Measurements from ENCODE around the gene TPRG1L.

The TPRG1L gene

DNA sequence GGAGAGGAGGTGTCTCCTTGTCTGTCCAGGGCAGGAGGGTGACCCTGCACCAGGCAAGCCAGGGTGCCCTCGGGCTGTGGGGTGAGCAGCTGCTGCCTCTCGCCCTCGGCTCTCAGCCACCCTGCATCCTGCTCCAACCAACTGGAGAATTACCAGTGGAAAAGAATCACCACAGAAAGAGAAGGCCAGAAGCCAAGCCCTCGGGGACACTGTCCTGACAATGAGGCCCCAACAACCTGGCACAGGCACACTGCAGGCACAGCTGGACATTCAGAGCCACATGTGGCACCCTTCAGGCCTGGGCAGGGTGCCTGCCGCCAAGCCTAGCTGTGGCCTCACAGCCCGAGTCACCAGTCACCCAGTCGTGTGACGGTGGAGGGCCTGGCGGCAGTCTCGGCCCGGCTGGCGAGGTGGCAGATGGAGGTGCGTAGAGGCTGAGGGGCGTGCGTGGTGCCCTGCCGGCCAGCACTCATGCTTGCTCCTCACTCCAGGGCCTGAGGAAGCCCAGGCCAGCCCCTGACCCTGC is 25.5 kb upstream of the TPRG1L start:
- no peak overlapping the region for H3K4me3 Mint-ChIP-seq
- H3K4me1 Mint-ChIP-seq, result peaks cover 15% of the 10 kb centered on the region
- no peaks in the 10 kb centered on the region for H3K9me3 Mint-ChIP-seq
- CTCF ChIA-PET, result interaction anchor here (0.9 to 2.1 kb wide), 2 partner anchors 20 to 21 kb away, joined by 3 to 8 read pairs; no protein-coding TSS in a partner anchor
- no peak for DNase-seq
- H3K27me3 Mint-ChIP-seq, result peaks cover 6% of the 10 kb centered on the region
- no peaks in the 10 kb centered on the region for H3K36me3 Mint-ChIP-seq
- no peak overlapping the region for H3K27ac Mint-ChIP-seq

DNA sequence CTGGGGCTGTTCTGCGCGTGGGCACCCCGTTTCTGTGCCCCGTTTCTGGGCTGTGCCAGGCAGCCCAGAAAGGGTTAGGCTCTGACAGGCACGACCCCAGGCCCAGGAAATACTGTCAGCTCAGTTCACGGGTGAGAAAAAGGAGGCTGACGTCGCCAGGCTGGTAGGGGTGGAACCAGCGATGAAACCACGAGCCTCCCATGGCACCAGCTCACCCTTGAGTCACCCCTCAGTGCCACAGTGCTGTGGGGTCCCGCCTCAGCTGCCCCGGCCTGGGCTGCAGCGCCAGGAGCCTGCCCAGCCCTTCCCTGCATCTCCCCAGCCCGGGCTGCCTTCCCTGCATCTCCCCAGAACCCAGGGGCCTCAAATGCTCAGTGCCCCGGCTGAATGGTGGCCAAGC is 25.0 kb upstream of the TPRG1L start:
- Mint-ChIP-seq H3K27ac (no peak overlapping the region), H3K4me1 (peaks cover 15% of the 10 kb centered on the region), H3K27me3 (peaks cover 6% of the 10 kb centered on the region), H3K4me3 (no peak overlapping the region), H3K9me3 (no peaks in the 10 kb centered on the region), H3K36me3 (no peaks in the 10 kb centered on the region)
- CTCF ChIA-PET, result interaction anchor here (2.1 kb wide), 1 partner anchor 21 kb away, joined by 8 read pairs; no protein-coding TSS in a partner anchor
- no peak for DNase-seq

DNA sequence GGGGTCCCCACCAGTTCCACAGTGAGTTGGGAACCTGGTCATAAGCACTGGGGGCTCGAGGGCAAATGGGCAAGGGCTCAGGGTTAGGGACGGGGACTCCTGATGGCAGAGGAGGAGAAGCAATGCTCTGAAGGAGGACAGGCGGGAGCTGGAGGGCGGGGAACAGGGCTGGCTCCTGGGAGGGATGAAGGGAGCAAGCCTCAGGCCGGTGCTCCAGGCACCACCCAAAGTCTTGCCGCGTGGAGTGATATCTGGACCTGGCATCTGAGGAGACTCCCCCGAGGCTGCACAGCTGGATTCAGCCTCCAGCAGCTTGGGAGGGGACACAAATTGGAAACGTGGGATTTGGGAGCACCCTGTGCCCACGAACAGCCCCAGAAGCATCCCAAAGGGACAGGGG is 24.5 kb upstream of the TPRG1L start:
- DNase-seq, result no peak
- no peak overlapping the region for H3K4me3 Mint-ChIP-seq
- H3K27ac Mint-ChIP-seq, result no peak overlapping the region
- peaks cover 15% of the 10 kb centered on the region for H3K4me1 Mint-ChIP-seq
- no peaks in the 10 kb centered on the region for H3K9me3 Mint-ChIP-seq
- H3K27me3 Mint-ChIP-seq, result peaks cover 6% of the 10 kb centered on the region
- CTCF ChIA-PET, result interaction anchor here (2.1 kb wide), 1 partner anchor 20 kb away, joined by 8 read pairs; no protein-coding TSS in a partner anchor
- H3K36me3 Mint-ChIP-seq, result no peaks in the 10 kb centered on the region

DNA sequence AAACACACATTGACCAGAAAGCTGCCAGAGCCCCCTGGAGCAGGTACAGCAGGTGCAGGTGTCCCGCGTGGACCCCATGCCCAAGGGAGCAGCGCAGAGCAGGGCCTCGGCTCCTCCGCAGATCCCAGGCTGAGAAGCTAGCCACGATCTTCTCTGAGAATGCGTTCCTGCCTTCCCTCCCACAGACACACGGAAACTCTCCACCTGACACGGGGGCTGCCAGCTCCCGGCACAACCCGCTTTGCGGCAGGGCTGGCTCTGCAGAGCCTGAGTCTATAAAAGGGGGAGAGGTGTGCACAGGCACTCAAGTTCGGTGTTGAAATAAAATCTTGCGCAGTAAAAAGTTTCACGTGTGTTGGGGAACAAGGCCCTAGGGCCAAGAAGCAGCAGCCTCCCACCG is 23.1 kb upstream of the TPRG1L start:
- CTCF ChIA-PET, result no interaction called here
- Mint-ChIP-seq H3K4me3 (no peak overlapping the region), H3K27me3 (peaks cover 6% of the 10 kb centered on the region), H3K27ac (no peak overlapping the region), H3K9me3 (no peaks in the 10 kb centered on the region), H3K4me1 (peaks cover 15% of the 10 kb centered on the region), H3K36me3 (no peaks in the 10 kb centered on the region)
- DNase-seq, result no peak

DNA sequence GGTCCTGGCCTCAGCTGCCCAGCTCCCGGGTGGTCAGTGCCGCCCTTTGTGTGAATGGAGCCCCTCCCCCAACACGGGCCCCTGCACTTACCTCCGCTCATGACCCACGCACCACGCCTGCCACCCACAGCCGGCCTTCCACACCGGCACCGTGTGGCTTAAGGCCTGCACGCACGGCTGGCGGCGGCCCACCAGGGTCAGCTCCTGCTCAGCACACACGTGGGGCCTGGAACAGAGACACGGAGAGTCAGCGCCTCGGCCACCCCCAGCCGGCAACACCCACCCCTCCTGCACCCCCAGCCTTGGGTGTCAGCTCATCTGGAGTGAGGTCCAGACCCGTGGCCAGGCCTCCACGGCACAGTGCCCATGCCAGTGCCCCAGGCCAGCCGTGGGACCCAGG is 22.4 kb upstream of the TPRG1L start:
- H3K4me1 Mint-ChIP-seq, result peaks cover 11% of the 10 kb centered on the region
- H3K4me3 Mint-ChIP-seq, result no peak overlapping the region
- H3K9me3 Mint-ChIP-seq, result no peaks in the 10 kb centered on the region
- no peak for DNase-seq
- no peak overlapping the region for H3K27ac Mint-ChIP-seq
- CTCF ChIA-PET, result no interaction called here
- H3K36me3 Mint-ChIP-seq, result no peaks in the 10 kb centered on the region
- H3K27me3 Mint-ChIP-seq, result peaks cover 6% of the 10 kb centered on the region

DNA sequence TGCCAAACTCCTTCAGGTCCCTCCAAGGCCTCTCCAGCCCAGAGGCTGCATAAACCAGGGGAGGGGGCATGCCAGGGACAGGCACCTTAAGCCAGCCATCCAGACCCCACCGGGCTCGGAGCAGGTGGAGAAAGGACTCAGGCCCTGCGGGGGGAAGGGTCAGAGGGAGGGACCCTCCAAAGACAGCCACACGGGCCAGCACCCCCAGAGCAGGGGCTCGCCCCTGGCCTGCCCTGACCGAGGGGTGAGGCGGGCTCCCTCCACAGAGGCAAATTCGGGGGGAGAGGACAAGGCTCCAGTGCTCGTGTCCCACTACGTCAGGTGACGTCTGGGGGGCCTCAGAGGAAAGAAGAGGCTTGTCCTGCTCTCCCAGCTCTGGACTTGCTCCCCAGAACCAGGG is 21.7 kb upstream of the TPRG1L start:
- Mint-ChIP-seq H3K27me3 (peaks cover under 1% of the 10 kb centered on the region), H3K9me3 (no peaks in the 10 kb centered on the region), H3K4me3 (no peak overlapping the region), H3K4me1 (peaks cover 3% of the 10 kb centered on the region), H3K36me3 (no peaks in the 10 kb centered on the region), H3K27ac (no peak overlapping the region)
- no peak for DNase-seq
- CTCF ChIA-PET, result no interaction called here

DNA sequence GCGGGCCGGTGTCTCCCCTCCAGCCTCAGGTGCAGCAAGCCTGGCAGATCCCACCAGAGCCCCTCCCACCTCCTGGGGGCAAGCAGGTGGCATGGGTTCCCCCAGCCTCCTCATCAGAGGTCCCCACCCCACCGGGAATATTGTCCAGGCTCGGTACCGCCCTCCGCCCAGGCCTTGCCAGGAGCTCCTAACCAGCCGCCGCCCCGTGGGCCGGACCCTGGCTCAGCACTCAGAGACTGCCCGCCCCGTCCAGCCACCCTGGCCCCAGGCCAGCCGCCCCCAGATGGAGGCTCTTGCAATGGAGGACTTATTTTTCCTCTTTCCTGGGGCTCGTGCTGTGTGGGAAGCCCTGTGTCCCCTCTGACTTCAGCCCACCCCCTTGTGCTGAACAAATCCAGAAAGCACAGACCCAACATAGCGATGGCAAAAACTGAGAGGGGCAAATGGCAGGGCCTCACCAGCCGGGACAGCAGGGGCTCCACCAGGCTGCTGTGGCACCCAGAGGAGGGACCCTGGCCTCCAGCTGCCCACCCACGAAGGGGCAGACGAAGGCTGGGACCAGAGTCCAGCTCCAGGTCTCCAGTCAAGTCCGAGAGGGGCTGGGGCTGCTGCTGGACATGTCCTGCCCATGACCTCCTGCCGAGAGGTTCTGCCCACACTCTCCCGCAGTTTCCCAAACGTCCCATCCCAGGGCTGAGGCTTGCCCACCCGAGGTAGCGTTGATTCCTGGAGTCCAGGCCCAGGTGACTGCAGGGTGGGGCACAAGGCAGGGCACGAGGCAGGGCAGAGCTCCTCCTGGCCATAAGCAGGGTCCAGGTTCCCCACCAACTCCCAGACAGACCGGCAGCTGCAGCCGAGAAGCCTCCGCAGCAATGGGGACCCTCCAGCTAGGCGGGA is 21.0 kb upstream of the TPRG1L start:
- H3K27me3 Mint-ChIP-seq, result peaks cover 7% of the 10 kb centered on the region
- no peak overlapping the region for H3K4me3 Mint-ChIP-seq
- H3K9me3 Mint-ChIP-seq, result no peaks in the 10 kb centered on the region
- no peaks in the 10 kb centered on the region for H3K4me1 Mint-ChIP-seq
- H3K27ac Mint-ChIP-seq, result no peak overlapping the region
- DNase-seq, result no peak
- H3K36me3 Mint-ChIP-seq, result no peaks in the 10 kb centered on the region
- CTCF ChIA-PET, result no interaction called here

DNA sequence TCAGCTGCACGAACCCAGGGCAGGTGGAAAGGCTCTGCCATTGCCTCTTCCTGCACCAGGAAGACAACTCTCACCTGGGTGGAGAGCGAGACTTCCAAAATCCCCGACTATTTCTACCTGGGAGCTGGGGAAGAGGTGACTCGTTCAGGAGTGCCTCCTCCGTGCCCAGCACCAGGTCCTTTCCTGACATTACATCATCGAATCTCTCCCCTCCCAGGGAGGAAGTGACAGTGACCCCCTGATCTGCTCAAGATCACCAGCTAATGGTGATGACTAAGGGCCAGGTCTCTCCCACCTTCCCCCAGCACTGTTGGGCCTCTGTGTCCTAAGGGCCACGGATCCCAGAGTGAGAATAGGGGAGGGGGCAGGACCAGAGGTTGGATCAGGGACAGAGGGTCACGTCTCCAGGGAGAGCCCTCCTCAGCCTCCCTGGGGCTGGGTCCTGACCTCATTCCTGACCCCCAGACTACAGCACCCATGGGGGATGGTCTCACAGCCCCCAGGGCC is 20.3 kb upstream of the TPRG1L start:
- H3K36me3 Mint-ChIP-seq, result no peaks in the 10 kb centered on the region
- no peak overlapping the region for H3K27ac Mint-ChIP-seq
- peaks cover 14% of the 10 kb centered on the region for H3K27me3 Mint-ChIP-seq
- H3K4me3 Mint-ChIP-seq, result no peak overlapping the region
- H3K9me3 Mint-ChIP-seq, result no peaks in the 10 kb centered on the region
- no peak for DNase-seq
- H3K4me1 Mint-ChIP-seq, result no peaks in the 10 kb centered on the region
- CTCF ChIA-PET, result no interaction called here

DNA sequence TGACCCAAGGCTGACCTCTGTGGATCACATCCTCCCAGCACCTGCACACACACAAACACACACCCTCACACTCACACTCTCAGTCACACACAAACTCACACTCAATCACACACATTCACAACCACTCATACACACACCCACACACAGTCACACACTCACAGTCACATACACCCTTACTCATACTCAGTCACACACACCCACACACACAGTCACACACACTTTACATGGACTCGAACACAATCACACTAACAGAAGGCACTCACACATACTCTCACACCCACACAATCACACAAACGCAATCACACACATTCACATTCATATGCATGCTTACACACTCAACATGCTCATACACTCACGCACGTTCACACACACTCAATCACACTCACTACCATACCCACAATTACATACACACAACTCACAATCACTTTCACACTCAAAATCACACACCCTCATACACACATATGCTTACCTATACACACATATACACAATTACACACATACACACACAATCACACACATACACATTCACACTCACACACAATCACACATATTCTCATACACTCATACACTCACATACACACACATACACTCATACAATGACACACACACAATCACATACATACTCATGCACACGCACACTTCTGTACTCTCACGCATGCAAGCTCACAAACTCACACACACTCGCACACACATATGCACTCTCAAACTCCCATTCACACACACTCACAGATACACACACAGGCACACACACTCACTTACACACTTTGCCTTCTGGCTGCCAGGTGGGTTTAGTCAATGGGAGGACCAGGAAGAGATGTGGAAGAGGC is 19.6 kb upstream of the TPRG1L start:
- H3K36me3 Mint-ChIP-seq, result no peaks in the 10 kb centered on the region
- H3K27me3 Mint-ChIP-seq, result peaks cover 21% of the 10 kb centered on the region
- H3K4me3 Mint-ChIP-seq, result no peak overlapping the region
- H3K4me1 Mint-ChIP-seq, result no peaks in the 10 kb centered on the region
- DNase-seq, result no peak
- H3K9me3 Mint-ChIP-seq, result no peaks in the 10 kb centered on the region
- H3K27ac Mint-ChIP-seq, result no peak overlapping the region
- CTCF ChIA-PET, result no interaction called here

DNA sequence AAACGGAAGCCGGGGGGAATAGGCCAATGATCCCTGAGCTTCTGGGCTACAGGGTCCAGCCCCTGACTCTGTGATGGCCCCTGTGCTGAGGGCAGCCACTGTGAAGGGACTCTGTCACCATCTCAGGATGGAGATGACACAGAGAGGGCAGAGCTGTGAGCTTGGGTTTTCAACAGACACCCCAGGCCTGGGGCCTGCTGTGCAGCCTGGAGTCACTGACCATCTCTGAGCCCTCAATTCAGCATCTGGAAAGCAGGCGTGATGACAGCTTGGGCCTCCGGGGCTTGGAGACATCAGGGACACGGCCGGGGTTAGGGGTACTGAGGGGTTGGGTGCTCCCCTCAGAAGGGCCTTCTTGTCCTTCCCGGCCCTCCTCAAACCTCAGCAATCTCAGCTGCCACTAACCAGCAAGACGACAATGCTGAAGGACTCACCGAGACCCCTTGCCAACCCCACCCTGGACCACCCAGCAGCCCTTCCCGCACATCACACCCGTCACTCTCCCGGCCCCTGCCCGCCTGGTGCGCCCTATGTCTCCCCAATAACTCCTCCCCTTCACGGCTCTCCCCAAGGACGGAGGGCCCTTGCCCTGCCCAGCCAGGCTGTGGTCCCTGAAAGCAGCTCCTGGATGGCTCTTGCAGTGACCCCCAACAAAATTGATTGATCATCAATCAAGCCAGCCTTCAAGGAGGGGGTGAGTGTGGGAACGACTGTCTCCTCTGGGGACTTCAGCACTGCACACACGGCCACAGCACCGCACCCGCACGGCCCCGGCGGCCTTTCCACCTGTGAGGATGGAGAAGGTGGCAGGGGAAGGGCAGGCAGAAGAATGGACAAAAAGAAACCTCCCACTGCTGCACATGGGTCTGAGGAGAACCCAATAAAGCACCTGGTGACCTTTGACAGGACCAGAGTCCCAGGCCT is 17.8 kb upstream of the TPRG1L start:
- CTCF ChIA-PET, result interaction anchor here (0.7 to 1.3 kb wide), 3 partner anchors 12 to 16 kb away, joined by 3 read pairs; no protein-coding TSS in a partner anchor
- H3K9me3 Mint-ChIP-seq, result no peaks in the 10 kb centered on the region
- no peak overlapping the region for H3K27ac Mint-ChIP-seq
- H3K36me3 Mint-ChIP-seq, result no peaks in the 10 kb centered on the region
- H3K27me3 Mint-ChIP-seq, result peaks cover 40% of the 10 kb centered on the region
- DNase-seq, result no peak
- H3K4me3 Mint-ChIP-seq, result no peak overlapping the region
- H3K4me1 Mint-ChIP-seq, result peaks cover 7% of the 10 kb centered on the region

DNA sequence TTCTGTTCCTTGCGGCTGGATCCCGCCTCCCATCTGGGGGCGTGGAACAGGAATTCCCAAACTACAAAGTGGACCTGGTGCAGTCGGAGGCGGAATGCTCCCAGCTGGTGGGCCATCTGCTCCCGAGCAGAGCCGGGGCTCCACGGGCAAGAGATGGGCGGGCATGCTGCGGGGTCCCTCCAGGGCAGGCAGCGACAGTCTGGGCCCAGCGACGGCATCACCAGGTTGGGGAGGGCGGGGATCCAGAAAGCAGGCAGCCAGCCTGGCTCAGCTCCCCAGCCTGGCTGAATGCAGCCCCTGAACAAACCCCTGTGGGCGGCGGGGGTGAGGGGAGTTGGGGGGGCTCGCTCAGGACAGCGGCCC is 17.1 kb upstream of the TPRG1L start:
- no peaks in the 10 kb centered on the region for H3K9me3 Mint-ChIP-seq
- DNase-seq, result no peak
- no peaks in the 10 kb centered on the region for H3K36me3 Mint-ChIP-seq
- peaks cover 46% of the 10 kb centered on the region for H3K27me3 Mint-ChIP-seq
- peaks cover 7% of the 10 kb centered on the region for H3K4me1 Mint-ChIP-seq
- no peak overlapping the region for H3K27ac Mint-ChIP-seq
- no peak overlapping the region for H3K4me3 Mint-ChIP-seq
- CTCF ChIA-PET, result interaction anchor here (0.9 kb wide), 1 partner anchor 14 kb away, joined by 3 read pairs; no protein-coding TSS in a partner anchor

DNA sequence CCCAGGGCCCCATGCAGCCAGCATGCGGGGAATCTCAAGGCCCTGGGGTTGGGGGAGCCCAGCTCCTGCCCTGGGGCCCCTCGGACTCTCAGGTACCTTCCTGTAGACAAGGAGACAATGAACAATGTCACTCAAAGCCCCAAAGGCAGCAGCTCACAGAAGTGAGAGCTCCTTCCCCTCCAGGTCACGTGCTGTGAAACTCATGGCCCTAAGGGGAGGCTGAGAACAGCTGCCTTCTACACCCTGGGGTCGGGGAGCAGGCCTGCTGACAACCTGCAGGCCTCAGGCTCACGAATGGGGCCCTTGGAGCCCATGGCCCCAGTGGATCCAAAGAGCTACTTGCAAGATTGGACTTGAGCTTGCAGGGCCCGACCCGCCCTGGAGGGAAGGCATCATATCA is 16.7 kb upstream of the TPRG1L start:
- no peaks in the 10 kb centered on the region for H3K9me3 Mint-ChIP-seq
- H3K27me3 Mint-ChIP-seq, result peaks cover 51% of the 10 kb centered on the region
- DNase-seq, result no peak
- peaks cover 7% of the 10 kb centered on the region for H3K4me1 Mint-ChIP-seq
- no peak overlapping the region for H3K27ac Mint-ChIP-seq
- H3K4me3 Mint-ChIP-seq, result no peak overlapping the region
- CTCF ChIA-PET, result interaction anchor here (0.9 to 1.4 kb wide), 2 partner anchors 11 to 14 kb away, joined by 3 to 7 read pairs; no protein-coding TSS in a partner anchor
- H3K36me3 Mint-ChIP-seq, result no peaks in the 10 kb centered on the region

DNA sequence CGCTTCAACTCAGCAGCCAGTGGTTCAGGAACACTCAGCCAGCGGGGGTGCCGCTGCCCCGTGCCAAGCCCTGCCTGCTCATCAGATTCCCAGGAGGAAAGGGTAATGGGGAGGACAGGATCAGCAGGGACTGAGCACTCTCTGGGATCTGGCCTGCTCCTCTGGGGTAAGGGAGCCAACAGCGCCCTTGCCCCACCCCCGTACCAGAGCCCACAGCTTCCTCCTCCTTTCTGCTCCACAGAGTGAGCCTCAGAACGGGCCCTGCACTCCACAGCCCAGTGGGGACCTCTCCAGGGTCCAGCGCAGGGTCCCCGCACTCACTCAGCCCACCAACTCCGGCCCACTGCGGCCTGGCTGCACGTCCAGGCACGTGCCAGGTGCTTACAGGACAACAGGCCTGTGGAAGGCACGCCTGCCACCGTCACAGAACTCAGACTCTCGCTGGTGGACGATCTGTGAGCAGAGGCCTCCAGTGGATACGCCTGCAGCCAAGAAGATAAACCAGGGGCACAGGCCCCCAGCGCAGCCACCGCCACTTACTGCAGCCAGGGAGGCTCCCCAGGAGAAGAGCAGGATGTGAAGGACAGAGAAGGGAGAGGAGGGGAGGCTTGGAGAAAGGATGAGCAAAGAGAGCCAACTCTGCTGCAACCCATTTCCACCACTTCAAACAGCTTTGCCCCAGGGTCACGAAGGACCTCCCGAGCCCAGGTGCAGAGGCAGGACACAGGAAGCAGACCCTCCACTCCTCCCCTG is 15.6 kb upstream of the TPRG1L start:
- no peak for DNase-seq
- Mint-ChIP-seq H3K9me3 (no peaks in the 10 kb centered on the region), H3K27ac (no peak overlapping the region), H3K27me3 (peaks cover 61% of the 10 kb centered on the region), H3K36me3 (no peaks in the 10 kb centered on the region), H3K4me3 (no peak overlapping the region), H3K4me1 (peaks cover 7% of the 10 kb centered on the region)
- CTCF ChIA-PET, result interaction anchor here (1.4 kb wide), 1 partner anchor 10 kb away, joined by 7 read pairs; no protein-coding TSS in a partner anchor

Data from activated naive CD4-positive, alpha-beta T cell treated with anti-CD3 and anti-CD28 coated beads, Interleukin-2, amount 10 ng/mL, durations not matched to agents 7 days and 5 days (primary cell).